ENCODE results near the gene WDR4. TPM values are rescaled to one million over a fixed set of nuclear protein-coding genes. Genes with fewer than 3 reads are reported as not detected.
"Not testable (repeated sequence)": the region's sequence is repeated elsewhere in the genome, so short reads cannot be mapped to it uniquely, and the experiment has no call there.

The WDR4 gene
- total RNA-seq, 1 donor from 2014 or later: 35.3 TPM

GRCh38 chr21:42815217-42815616, 64.1 kb downstream of the WDR4 start:
- no peak for DNase-seq (ENCODE audit: low spot score)

- peak; percentile 72 for DNase-seq (ENCODE audit: low spot score)
Observed at GRCh38 chr21:42812528-42813241, 66.7 kb downstream of the WDR4 start.

- DNase-seq (ENCODE audit: low spot score): no peak
Observed at GRCh38 chr21:42811960-42812359, 67.4 kb downstream of the WDR4 start.

- DNase-seq (ENCODE audit: low spot score): no peak
Observed at GRCh38 chr21:42809577-42810475, 69.5 kb downstream of the WDR4 start.

GRCh38 chr21:42809171-42809570, 70.2 kb downstream of the WDR4 start:
- DNase-seq (ENCODE audit: low spot score): no peak

GRCh38 chr21:42807938-42808613, 71.3 kb downstream of the WDR4 start:
- no peak for DNase-seq (ENCODE audit: low spot score)

- not testable (repeated sequence) for DNase-seq (ENCODE audit: low spot score)
Observed at GRCh38 chr21:42807293-42807895, 71.9 kb downstream of the WDR4 start.

- DNase-seq (ENCODE audit: low spot score): no peak
Observed at GRCh38 chr21:42806509-42807140, 72.7 kb downstream of the WDR4 start.

- peak; percentile 18 for DNase-seq (ENCODE audit: low spot score)
Observed at GRCh38 chr21:42801616-42802015, 77.7 kb downstream of the WDR4 start.

- peak; percentile 14 for DNase-seq (ENCODE audit: low spot score)
Observed at GRCh38 chr21:42799948-42800347, 79.4 kb downstream of the WDR4 start.

GRCh38 chr21:42799516-42799915, 79.8 kb downstream of the WDR4 start:
- DNase-seq (ENCODE audit: low spot score): peak; percentile 33

Other genes starting within 250 kb of the WDR4 start
- 26.1 TPM for gene PDE9A, start 225.9 kb downstream of the WDR4 start, total RNA-seq
- 33.9 TPM for gene NDUFV3, start 13.8 kb upstream of the WDR4 start, total RNA-seq
- gene ERVH48-1, start 46.1 kb upstream of the WDR4 start, total RNA-seq: not detected
- 34.5 TPM for gene PKNOX1, start 95.0 kb upstream of the WDR4 start, total RNA-seq
- 65.8 TPM for gene CBS, start 196.3 kb upstream of the WDR4 start, total RNA-seq
- 42.1 TPM for gene U2AF1, start 228.0 kb upstream of the WDR4 start, total RNA-seq

Data from ureter (tissue), 1 donor.